CD4-positive, alpha-beta T cell (primary cell): Measurements from ENCODE around the gene TDRKH. TPM values are rescaled to one million over a fixed set of nuclear protein-coding genes. Genes with fewer than 3 reads are reported as not detected.

Experiments used
- ATAC-seq: fragments of 200-7000 bp; cut with Tn5 transposase; one replicate; pipeline ENCODE4 v1.10.0; 2022; ENCODE audit warnings: mild to moderate bottlenecking; ENCODE audit not compliant: poor library complexity
- CTCF ChIA-PET: fragments of 350-600 bp; sonication (Branson Sonifier 250); formaldehyde crosslinking; loops from one replicate; lab custom pipeline; 2021; ENCODE audit warnings: antibody characterized with exemption, inconsistent platforms; lab: Charles Lee
- POLR2A ChIA-PET: fragments of 350-600 bp; sonication (Branson Sonifier 250); formaldehyde crosslinking; loops from one replicate; lab custom pipeline; 2021; ENCODE audit warnings: antibody characterized with exemption, inconsistent platforms; lab: Charles Lee
- DNase-seq, 14 experiments: peaks; one replicate each; pipeline ENCODE4 v3.0.0-alpha.2; 2013 to 2020; ENCODE audit warnings: mixed read lengths in 2 of 14
- H3K27ac ChIP-seq, 2 donors: one replicate each; pipeline versions ENCODE4 v1.5.1 to v1.7.0; 2013; ENCODE audit warnings: low read length in 2 of 2, low read depth in 1 of 2, mild to moderate bottlenecking in 1 of 2
- H3K27me3 ChIP-seq, 2 experiments: 1 replicate in 1 of 2; 2 replicates in 1 of 2; pipeline versions ENCODE4 v1.6.1 to v1.7.0; 2013; ENCODE audit warnings: low read length in 2 of 2, control low read depth in 1 of 2, mild to moderate bottlenecking in 1 of 2, moderate library complexity in 1 of 2; ENCODE audit not compliant: insufficient read depth in 2 of 2, control insufficient read depth in 1 of 2
- H3K36me3 ChIP-seq: one replicate; pipeline ENCODE4 v1.6.1; 2013; ENCODE audit warnings: low read length, control low read depth; ENCODE audit not compliant: insufficient read depth
- H3K4me1 ChIP-seq: one replicate; pipeline ENCODE4 v1.6.1; 2013; ENCODE audit warnings: low read length, control low read depth; ENCODE audit not compliant: insufficient read depth
- H3K4me3 ChIP-seq: one replicate; pipeline ENCODE4 v1.5.1; 2013; ENCODE audit warnings: mild to moderate bottlenecking, low read length, moderate library complexity
- H3K9me3 ChIP-seq, 2 experiments: 1 replicate in 1 of 2; 2 replicates in 1 of 2; pipeline versions ENCODE4 v1.6.1 to v1.7.0; 2013; ENCODE audit warnings: low read length in 2 of 2, mild to moderate bottlenecking in 2 of 2, control low read depth in 1 of 2, moderate library complexity in 1 of 2; ENCODE audit not compliant: control insufficient read depth in 1 of 2, insufficient read depth in 1 of 2
- H3K27ac Mint-ChIP-seq: one replicate; pipeline ENCODE4 v1.8.0; 2020; ENCODE audit warnings: mixed read lengths
- H3K27me3 Mint-ChIP-seq: one replicate; pipeline ENCODE4 v1.8.0; 2021; ENCODE audit warnings: mixed read lengths
- H3K36me3 Mint-ChIP-seq: one replicate; pipeline ENCODE4 v1.8.0; 2021; ENCODE audit warnings: low read depth, mixed read lengths
- H3K4me1 Mint-ChIP-seq: one replicate; pipeline ENCODE4 v1.8.0; 2021; ENCODE audit warnings: low read depth, mixed read lengths
- H3K4me3 Mint-ChIP-seq: one replicate; pipeline ENCODE4 v1.8.0; 2020; ENCODE audit warnings: mild to moderate bottlenecking, mixed read lengths
- H3K9me3 Mint-ChIP-seq: one replicate; pipeline ENCODE4 v1.8.0; 2020; ENCODE audit warnings: mixed read lengths
- intact Hi-C, 2 experiments: fragments of 100-400 bp; cut with DNase I in 1 of 2; cut with micrococcal nuclease in 1 of 2; formaldehyde crosslinking; loops; one replicate each; pipeline versions ENCODE4 v1.15.1 to v1.9.0; 2023 to 2025; cut with DNase I, micrococcal nuclease
- total RNA-seq, 174 experiments: library from RNA in 2 of 174; stranded (reverse) in 2 of 174; gene quantifications; one replicate each; pipeline ENCODE4 v1.2.3 and lab custom pipeline; 2021 to 2026
- TF ChIP-seq, protein P1 (sequence below): fragments of 200-600 bp; IDR thresholded peaks from one replicate; pipeline ENCODE4 v1.8.0; 2022; ENCODE audit warnings: antibody characterized with exemption, mild to moderate bottlenecking

TDRKH gene
- total RNA-seq, 2 experiments from 2014 or later, result 6.1 to 6.4 TPM

DNA sequence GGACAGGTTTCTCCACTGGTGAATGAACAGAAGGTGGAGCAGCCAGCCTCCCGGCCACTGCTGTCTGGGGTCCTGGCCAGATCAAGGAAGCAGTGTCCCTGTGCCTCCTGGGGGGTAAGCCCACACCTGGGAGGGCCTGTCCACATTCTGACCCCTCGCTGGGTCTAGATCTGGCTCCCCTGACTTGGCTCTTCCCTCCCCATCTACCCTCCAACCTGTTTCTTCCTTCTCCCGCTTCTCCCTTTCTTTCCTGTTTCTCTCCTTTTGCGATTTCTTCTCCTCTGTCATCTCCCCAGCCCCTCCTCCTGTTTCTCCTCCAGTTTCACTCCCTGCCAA lies 40.9 kb upstream of the TDRKH start:
- Mint-ChIP-seq H3K27ac (peak overlapping the region; percentile 79), H3K4me3 (peak overlapping the region; percentile 59), H3K36me3 (no peaks in the 10 kb centered on the region), H3K9me3 (no peaks in the 10 kb centered on the region), H3K27me3 (no peaks in the 10 kb centered on the region), H3K4me1 (peaks cover 93% of the 10 kb centered on the region)
- Histone ChIP-seq H3K9me3 (no peaks in the 10 kb centered on the region), H3K27me3 (no peaks in the 10 kb centered on the region), H3K4me1 (peaks cover 94% of the 10 kb centered on the region), H3K27ac (peak overlapping the region in 1 of 2 donors; percentile 64), H3K36me3 (no peaks in the 10 kb centered on the region), H3K4me3 (peak overlapping the region; percentile 49)
- intact Hi-C loops, result no loop called here
- DNase-seq, result no peak
- ChIA-PET CTCF (interaction anchor here (0.9 to 1.6 kb wide), 4 partner anchors 9 to 67 kb away, joined by 3 to 5 read pairs (median 3); partner anchors contain the start of gene C2CD4D), POLR2A (interaction anchor here (0.5 to 2.5 kb wide), 2 partner anchors 10 to 15 kb away, joined by 3 to 12 read pairs; no protein-coding TSS in a partner anchor)
- ATAC-seq, result no peak
- TF ChIP-seq, protein P1, sequence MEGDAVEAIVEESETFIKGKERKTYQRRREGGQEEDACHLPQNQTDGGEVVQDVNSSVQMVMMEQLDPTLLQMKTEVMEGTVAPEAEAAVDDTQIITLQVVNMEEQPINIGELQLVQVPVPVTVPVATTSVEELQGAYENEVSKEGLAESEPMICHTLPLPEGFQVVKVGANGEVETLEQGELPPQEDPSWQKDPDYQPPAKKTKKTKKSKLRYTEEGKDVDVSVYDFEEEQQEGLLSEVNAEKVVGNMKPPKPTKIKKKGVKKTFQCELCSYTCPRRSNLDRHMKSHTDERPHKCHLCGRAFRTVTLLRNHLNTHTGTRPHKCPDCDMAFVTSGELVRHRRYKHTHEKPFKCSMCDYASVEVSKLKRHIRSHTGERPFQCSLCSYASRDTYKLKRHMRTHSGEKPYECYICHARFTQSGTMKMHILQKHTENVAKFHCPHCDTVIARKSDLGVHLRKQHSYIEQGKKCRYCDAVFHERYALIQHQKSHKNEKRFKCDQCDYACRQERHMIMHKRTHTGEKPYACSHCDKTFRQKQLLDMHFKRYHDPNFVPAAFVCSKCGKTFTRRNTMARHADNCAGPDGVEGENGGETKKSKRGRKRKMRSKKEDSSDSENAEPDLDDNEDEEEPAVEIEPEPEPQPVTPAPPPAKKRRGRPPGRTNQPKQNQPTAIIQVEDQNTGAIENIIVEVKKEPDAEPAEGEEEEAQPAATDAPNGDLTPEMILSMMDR, result no peak

DNA sequence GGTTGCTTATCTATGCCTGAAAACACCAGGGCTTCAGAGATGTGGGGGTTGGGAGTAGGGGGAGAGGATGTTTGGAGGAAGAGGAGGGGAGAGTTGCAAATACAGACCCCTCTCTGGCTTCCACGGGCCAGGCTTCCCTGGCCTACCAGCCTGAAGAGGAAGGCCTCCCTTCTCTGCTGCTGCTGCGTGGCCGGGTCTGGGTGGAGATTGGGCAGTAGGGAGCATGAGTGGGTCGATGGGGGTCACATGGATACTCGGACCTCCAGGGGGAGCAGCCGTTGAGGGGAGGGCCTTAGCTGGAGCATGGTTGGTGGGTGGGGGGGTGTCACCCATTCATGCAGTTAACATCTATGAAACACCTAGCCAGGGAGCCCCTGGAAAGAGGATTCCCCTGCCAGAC lies 39.8 kb upstream of the TDRKH start:
- Histone ChIP-seq H3K9me3 (no peaks in the 10 kb centered on the region), H3K27ac (peak overlapping the region; percentile 44 to 61), H3K27me3 (no peaks in the 10 kb centered on the region), H3K36me3 (no peaks in the 10 kb centered on the region), H3K4me3 (no peak overlapping the region), H3K4me1 (peaks cover 99% of the 10 kb centered on the region)
- no peaks in the 10 kb centered on the region for H3K27me3 Mint-ChIP-seq
- CTCF ChIA-PET, result interaction anchor here (0.6 to 1.6 kb wide), 6 partner anchors 10 to 449 kb away, joined by 3 to 5 read pairs (median 4); partner anchors contain the start of genes C2CD4D and MRPL9
- peak overlapping the region; percentile 59 for H3K4me3 Mint-ChIP-seq
- ATAC-seq (no peak), DNase-seq (no peak)
- TF ChIP-seq, protein P1, result no peak
- H3K36me3 Mint-ChIP-seq, result no peaks in the 10 kb centered on the region
- POLR2A ChIA-PET, result interaction anchor here (1.1 to 2.5 kb wide), 5 partner anchors 8 to 79 kb away, joined by 4 to 12 read pairs (median 5); partner anchors contain the start of genes C2CD4D and THEM4
- H3K9me3 Mint-ChIP-seq, result no peaks in the 10 kb centered on the region
- peaks cover 92% of the 10 kb centered on the region for H3K4me1 Mint-ChIP-seq
- intact Hi-C loops, result no loop called here
- peak overlapping the region; percentile 79 for H3K27ac Mint-ChIP-seq

DNA sequence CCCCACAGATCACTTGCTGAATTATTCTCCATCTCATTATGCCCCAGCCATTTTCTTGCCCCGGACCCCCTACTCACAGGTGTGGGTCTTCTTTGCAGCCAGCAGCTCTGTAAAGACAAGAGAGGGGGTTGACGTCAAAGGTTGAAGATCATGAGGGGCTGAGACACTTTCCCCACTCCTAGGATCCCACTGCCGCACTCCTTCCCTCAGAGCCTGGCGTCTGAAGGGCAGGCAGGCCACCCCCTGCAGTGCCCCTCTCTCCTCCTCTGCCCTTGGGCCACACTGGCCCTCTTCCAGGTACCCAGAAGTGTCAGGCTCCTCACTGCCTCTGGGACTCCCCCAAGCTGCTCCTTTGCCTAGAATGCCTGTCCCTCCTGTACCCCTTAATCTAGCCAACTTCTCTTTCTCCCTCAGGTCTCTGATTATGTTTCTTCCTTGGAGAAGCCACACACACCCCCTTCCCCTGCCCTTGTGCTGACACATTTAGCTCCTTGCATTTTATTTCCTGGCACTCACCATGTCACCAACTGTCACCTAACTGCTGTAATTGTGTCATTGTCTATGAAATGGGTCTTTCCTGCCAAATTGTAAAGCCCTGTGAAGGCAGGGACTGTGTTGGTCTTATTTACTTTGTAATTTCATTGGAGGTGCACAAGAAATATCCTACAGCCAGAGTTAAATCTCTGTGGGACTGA lies 39.2 kb upstream of the TDRKH start:
- H3K4me3 ChIP-seq, result no peak overlapping the region
- POLR2A ChIA-PET, result interaction anchor here (1.1 to 2.5 kb wide), 6 partner anchors 9 to 79 kb away, joined by 4 to 12 read pairs (median 6); partner anchors contain the start of genes C2CD4D, TDRKH and THEM4
- no peaks in the 10 kb centered on the region for H3K36me3 ChIP-seq
- no peaks in the 10 kb centered on the region for H3K9me3 ChIP-seq
- peaks cover 99% of the 10 kb centered on the region for H3K4me1 ChIP-seq
- Mint-ChIP-seq H3K27ac (peak overlapping the region; percentile 79), H3K27me3 (no peaks in the 10 kb centered on the region), H3K4me3 (peak overlapping the region; percentile 59), H3K36me3 (no peaks in the 10 kb centered on the region), H3K4me1 (peaks cover 91% of the 10 kb centered on the region), H3K9me3 (no peaks in the 10 kb centered on the region)
- H3K27ac ChIP-seq, result peak overlapping the region; percentile 42 to 61
- ATAC-seq, result no peak
- no peak for DNase-seq
- no peaks in the 10 kb centered on the region for H3K27me3 ChIP-seq
- TF ChIP-seq, protein P1, result no peak
- CTCF ChIA-PET, result interaction anchor here (0.7 to 1.6 kb wide), 5 partner anchors 11 to 94 kb away, joined by 3 to 5 read pairs (median 3); partner anchors contain the start of gene C2CD4D
- intact Hi-C loops, result no loop called here
